ENCODE data around the gene ARHGAP8.
A peak's percentile ranks its signal among the peaks of the same experiment; 100 is the strongest.

The ARHGAP8 gene

GRCh38 chr22:44804327-44804726, 52.0 kb downstream of the ARHGAP8 start:
- in situ Hi-C loops (cut with MboI; ENCODE audit: low sequenced_read_pairs, unreplicated experiment), result no loop called here
- no peak for DNase-seq (ENCODE audit: low spot score)
- no peak for TF ChIP-seq CTCF (IDR thresholded peaks at IDR 0.05; ENCODE audit: borderline replicate concordance, control extremely low read depth, extremely low read depth, insufficient read depth, missing control alignments)

- DNase-seq (ENCODE audit: low spot score), result no peak
- in situ Hi-C loops (cut with MboI; ENCODE audit: low sequenced_read_pairs, unreplicated experiment), result no loop called here
- no peak for TF ChIP-seq CTCF (IDR thresholded peaks at IDR 0.05; ENCODE audit: borderline replicate concordance, control extremely low read depth, extremely low read depth, insufficient read depth, missing control alignments)
These were observed 53.3 kb downstream of the ARHGAP8 start for GRCh38 chr22:44805711-44806110.

GRCh38 chr22:44807232-44807631, 54.9 kb downstream of the ARHGAP8 start:
- DNase-seq (ENCODE audit: low spot score), result no peak
- in situ Hi-C loops (cut with MboI; ENCODE audit: low sequenced_read_pairs, unreplicated experiment), result no loop called here
- TF ChIP-seq CTCF (IDR thresholded peaks at IDR 0.05; ENCODE audit: borderline replicate concordance, control extremely low read depth, extremely low read depth, insufficient read depth, missing control alignments), result no peak

- in situ Hi-C loops (cut with MboI; ENCODE audit: low sequenced_read_pairs, unreplicated experiment), result no loop called here
- peak; percentile 36 for TF ChIP-seq CTCF (IDR thresholded peaks at IDR 0.05; ENCODE audit: borderline replicate concordance, control extremely low read depth, extremely low read depth, insufficient read depth, missing control alignments)
- DNase-seq (ENCODE audit: low spot score), result no peak
These were observed 55.7 kb downstream of the ARHGAP8 start for GRCh38 chr22:44807915-44808690.

GRCh38 chr22:44809456-44809855, 57.1 kb downstream of the ARHGAP8 start:
- no peak for DNase-seq (ENCODE audit: low spot score)

GRCh38 chr22:44811141-44811540, 58.8 kb downstream of the ARHGAP8 start:
- no peak for TF ChIP-seq CTCF (IDR thresholded peaks at IDR 0.05; ENCODE audit: borderline replicate concordance, control extremely low read depth, extremely low read depth, insufficient read depth, missing control alignments)
- no peak for DNase-seq (ENCODE audit: low spot score)
- in situ Hi-C loops (cut with MboI; ENCODE audit: low sequenced_read_pairs, unreplicated experiment), result no loop called here

More at GRCh38 chr22:44809456-44809855, 57.1 kb downstream of the ARHGAP8 start:
- in situ Hi-C loops (cut with MboI; ENCODE audit: low sequenced_read_pairs, unreplicated experiment), result no loop called here
- TF ChIP-seq CTCF (IDR thresholded peaks at IDR 0.05; ENCODE audit: borderline replicate concordance, control extremely low read depth, extremely low read depth, insufficient read depth, missing control alignments), result no peak
